Trophoblast cell (in vitro differentiated cells and primary cell): ENCODE measurements around the gene IRAG1.

Experiments used
- DNase-seq, 2 donors: peaks; one replicate each; pipeline ENCODE4 v3.0.0-alpha.2; 2016
- H2AFZ ChIP-seq: 2 replicates; pipeline ENCODE4 v1.6.1; 2013; ENCODE audit warnings: low read length, moderate library complexity, mild to moderate bottlenecking; ENCODE audit not compliant: insufficient read depth, poor library complexity
- H2AK5ac ChIP-seq: 2 replicates; pipeline ENCODE4 v1.6.1; 2013; ENCODE audit warnings: mild to moderate bottlenecking, low read length
- H2BK120ac ChIP-seq: 2 replicates; pipeline ENCODE4 v1.6.1; 2013; ENCODE audit warnings: low read length, mild to moderate bottlenecking, moderate library complexity; ENCODE audit not compliant: insufficient read depth, poor library complexity
- H2BK12ac ChIP-seq: 2 replicates; pipeline ENCODE4 v1.6.1; 2013; ENCODE audit warnings: mild to moderate bottlenecking, low read length, moderate library complexity
- H2BK5ac ChIP-seq: 2 replicates; pipeline ENCODE4 v1.6.1; 2013; ENCODE audit warnings: low read length, low read depth, moderate library complexity, mild to moderate bottlenecking; ENCODE audit not compliant: poor library complexity
- H3K14ac ChIP-seq: 2 replicates; pipeline ENCODE4 v1.6.1; 2013; ENCODE audit warnings: mild to moderate bottlenecking, low read length
- H3K18ac ChIP-seq: 2 replicates; pipeline ENCODE4 v1.6.1; 2013; ENCODE audit warnings: mild to moderate bottlenecking, low read length
- H3K23ac ChIP-seq: 2 replicates; pipeline ENCODE4 v1.6.1; 2013; ENCODE audit warnings: low read length
- H3K27ac ChIP-seq: 2 replicates; pipeline ENCODE4 v1.5.1; 2013; ENCODE audit warnings: low read depth, mild to moderate bottlenecking, inconsistent platforms, low read length, moderate library complexity
- H3K27me3 ChIP-seq: 2 replicates; pipeline ENCODE4 v1.6.1; 2013; ENCODE audit warnings: inconsistent platforms, mild to moderate bottlenecking, low read length, moderate library complexity; ENCODE audit not compliant: insufficient read depth
- H3K36me3 ChIP-seq, 2 experiments: 1 replicate in 1 of 2; 2 replicates in 1 of 2; pipeline ENCODE4 v1.6.1; 2013; ENCODE audit warnings: low read length in 2 of 2, mild to moderate bottlenecking in 2 of 2, moderate library complexity in 1 of 2; ENCODE audit not compliant: insufficient read depth in 2 of 2, control insufficient read depth in 1 of 2
- H3K4ac ChIP-seq: 2 replicates; pipeline ENCODE4 v1.6.1; 2013; ENCODE audit warnings: low read depth, mild to moderate bottlenecking, low read length, moderate library complexity
- H3K4me1 ChIP-seq, 2 experiments: 1 replicate in 1 of 2; 2 replicates in 1 of 2; pipeline ENCODE4 v1.6.1; 2013; ENCODE audit warnings: low read length in 2 of 2, mild to moderate bottlenecking in 2 of 2, moderate library complexity in 1 of 2; ENCODE audit not compliant: insufficient read depth in 2 of 2, control insufficient read depth in 1 of 2
- H3K4me2 ChIP-seq: 2 replicates; pipeline ENCODE4 v1.6.1; 2013; ENCODE audit warnings: inconsistent platforms, mild to moderate bottlenecking, low read length, moderate library complexity
- H3K4me3 ChIP-seq: 2 replicates; pipeline ENCODE4 v1.5.1; 2013; ENCODE audit warnings: mild to moderate bottlenecking, low read depth, low read length, inconsistent platforms
- H3K79me1 ChIP-seq: one replicate; pipeline ENCODE4 v1.6.1; 2013; ENCODE audit warnings: low read length
- H3K79me2 ChIP-seq: 2 replicates; pipeline ENCODE4 v1.6.1; 2013; ENCODE audit warnings: low read length, mild to moderate bottlenecking; ENCODE audit not compliant: control insufficient read depth, insufficient read depth, poor library complexity
- H3K9ac ChIP-seq: 2 replicates; pipeline ENCODE4 v1.6.1; 2013; ENCODE audit warnings: mild to moderate bottlenecking, low read length
- H3K9me3 ChIP-seq: 2 replicates; pipeline ENCODE4 v1.6.1; 2013; ENCODE audit warnings: low read depth, mild to moderate bottlenecking, control low read depth, inconsistent platforms, low read length; ENCODE audit not compliant: insufficient read depth
- H4K12ac ChIP-seq: 2 replicates; pipeline ENCODE4 v1.6.1; 2013; ENCODE audit warnings: low read depth, mild to moderate bottlenecking, low read length, moderate library complexity
- H4K8ac ChIP-seq: 2 replicates; pipeline ENCODE4 v1.6.1; 2013; ENCODE audit warnings: low read depth, mild to moderate bottlenecking, low read length, moderate library complexity
- H4K91ac ChIP-seq: one replicate; pipeline ENCODE4 v1.6.1; 2013; ENCODE audit warnings: low read depth, mild to moderate bottlenecking, low read length, moderate library complexity
- WGBS: extraction: QIAGEN DNeasy Blood & Tissue Kit; methylation state at CpG from one replicate; pipeline ENCODE4 v1.1.7; 2013; ENCODE audit warnings: missing lambda C conversion rate; ENCODE audit not compliant: insufficient read length, insufficient coverage; ENCODE audit errors: extremely low coverage; 5-methylcytosine and 5-hydroxymethylcytosine counted together

The IRAG1 gene

GRCh38 chr11:10653261-10653660 is 40.3 kb downstream of the IRAG1 start:
- Histone ChIP-seq H2BK120ac (peak overlapping the region; percentile 39), H3K23ac (no peak overlapping the region), H3K79me2 (no peaks in the 10 kb centered on the region), H3K18ac (no peak overlapping the region), H3K4ac (no peak overlapping the region), H3K27me3 (no peaks in the 10 kb centered on the region), H2BK12ac (peak overlapping the region; percentile 8), H2AK5ac (no peak overlapping the region), H2AFZ (no peak overlapping the region), H3K4me1 (peaks cover 7 to 24% of the 10 kb centered on the region in 2 experiments), H3K14ac (no peak overlapping the region), H3K9me3 (no peaks in the 10 kb centered on the region), H4K8ac (no peak overlapping the region), H3K4me2 (no peak overlapping the region), H3K79me1 (peaks cover 15% of the 10 kb centered on the region), H2BK5ac (no peak overlapping the region), H3K4me3 (no peak overlapping the region), H4K91ac (no peak overlapping the region), H3K36me3 (no peaks in the 10 kb centered on the region), H4K12ac (no peak overlapping the region), H3K27ac (no peak overlapping the region), H3K9ac (no peak overlapping the region)
- no CpG with 5 or more reads among the region's 2 CpGs for WGBS
- no peak for DNase-seq

DNA sequence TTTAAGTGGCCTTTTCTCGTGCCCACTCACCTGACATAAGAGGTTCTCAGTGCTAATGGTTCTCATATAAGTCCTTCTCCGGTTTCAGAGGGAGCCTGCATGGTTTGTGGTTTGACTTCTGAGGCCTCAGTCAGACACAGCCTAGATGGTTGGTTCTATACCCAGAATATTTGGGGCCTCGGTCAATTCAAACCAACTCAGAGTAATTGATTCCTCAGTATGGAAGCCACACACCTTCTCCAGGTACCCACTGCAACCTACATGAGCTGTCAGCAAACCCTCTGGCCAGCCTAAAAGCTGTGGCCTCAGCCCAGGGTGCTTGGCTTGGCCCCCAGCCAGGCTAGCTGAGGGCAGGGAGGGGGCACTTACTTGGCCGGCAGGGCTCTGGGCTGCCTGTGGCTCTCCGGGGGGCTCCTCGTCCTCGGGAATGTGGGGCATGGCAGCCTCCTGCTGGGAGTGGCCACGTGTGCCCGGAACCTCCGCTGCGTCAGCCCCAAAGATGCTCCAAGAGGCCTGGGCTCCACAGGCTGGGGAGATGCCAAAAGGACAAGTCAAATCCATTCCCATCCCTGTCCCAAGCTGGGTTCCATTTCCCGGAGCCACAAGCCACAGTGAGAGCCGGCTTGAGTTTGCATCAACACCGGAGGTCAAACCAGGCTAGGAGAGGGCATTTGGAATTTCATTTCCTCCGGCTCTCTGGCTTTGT is 41.7 kb downstream of the IRAG1 start:
- no peak overlapping the region for H4K8ac ChIP-seq
- no peak overlapping the region for H3K23ac ChIP-seq
- no CpG with 5 or more reads among the region's 15 CpGs for WGBS
- no peak overlapping the region for H2BK120ac ChIP-seq
- peaks cover 7% of the 10 kb centered on the region for H3K79me1 ChIP-seq
- no peak overlapping the region for H3K27ac ChIP-seq
- H2AK5ac ChIP-seq: peak overlapping the region; percentile 73
- no peak overlapping the region for H2AFZ ChIP-seq
- no peak overlapping the region for H3K4ac ChIP-seq
- H3K9ac ChIP-seq: no peak overlapping the region
- H3K27me3 ChIP-seq: no peaks in the 10 kb centered on the region
- no peak overlapping the region for H4K12ac ChIP-seq
- H3K4me2 ChIP-seq: no peak overlapping the region
- H3K18ac ChIP-seq: no peak overlapping the region
- H2BK5ac ChIP-seq: no peak overlapping the region
- no peaks in the 10 kb centered on the region for H3K79me2 ChIP-seq
- peak overlapping the region; percentile 29 for H4K91ac ChIP-seq
- no peak for DNase-seq
- H2BK12ac ChIP-seq: no peak overlapping the region
- H3K14ac ChIP-seq: no peak overlapping the region
- H3K4me3 ChIP-seq: no peak overlapping the region
- no peaks in the 10 kb centered on the region for H3K36me3 ChIP-seq
- peaks cover 11 to 22% of the 10 kb centered on the region in 2 experiments for H3K4me1 ChIP-seq
- no peaks in the 10 kb centered on the region for H3K9me3 ChIP-seq

- H3K18ac ChIP-seq: no peak overlapping the region
These were observed 42.9 kb downstream of the IRAG1 start for GRCh38 chr11:10650630-10651029.

GRCh38 chr11:10650166-10650565 is 43.4 kb downstream of the IRAG1 start:
- Histone ChIP-seq H3K23ac (no peak overlapping the region), H4K91ac (no peak overlapping the region), H2BK12ac (no peak overlapping the region), H3K9me3 (no peaks in the 10 kb centered on the region), H3K4me3 (no peak overlapping the region), H2AFZ (no peak overlapping the region), H3K79me2 (no peaks in the 10 kb centered on the region), H3K79me1 (peaks cover 6% of the 10 kb centered on the region), H4K12ac (no peak overlapping the region), H4K8ac (no peak overlapping the region), H3K4me1 (peaks cover 11 to 23% of the 10 kb centered on the region in 2 experiments), H3K9ac (no peak overlapping the region), H2BK120ac (no peak overlapping the region), H2AK5ac (no peak overlapping the region), H3K18ac (no peak overlapping the region), H3K27me3 (no peaks in the 10 kb centered on the region), H2BK5ac (no peak overlapping the region), H3K4ac (no peak overlapping the region), H3K4me2 (no peak overlapping the region), H3K14ac (no peak overlapping the region), H3K27ac (no peak overlapping the region), H3K36me3 (no peaks in the 10 kb centered on the region)
- WGBS: no CpG with 5 or more reads among the region's 1 CpG
- no peak for DNase-seq

More at GRCh38 chr11:10650630-10651029, 42.9 kb downstream of the IRAG1 start:
- no peak overlapping the region for H3K27ac ChIP-seq
- WGBS: no CpG with 5 or more reads among the region's 2 CpGs
- no peak overlapping the region for H3K4me2 ChIP-seq
- H3K4ac ChIP-seq: no peak overlapping the region
- H2BK5ac ChIP-seq: no peak overlapping the region
- no peak overlapping the region for H4K8ac ChIP-seq
- no peaks in the 10 kb centered on the region for H3K9me3 ChIP-seq
- H3K4me3 ChIP-seq: no peak overlapping the region
- no peak overlapping the region for H2AK5ac ChIP-seq
- no peak overlapping the region for H2AFZ ChIP-seq
- no peak overlapping the region for H3K9ac ChIP-seq
- peaks cover 6% of the 10 kb centered on the region for H3K79me1 ChIP-seq
- H2BK12ac ChIP-seq: no peak overlapping the region
- H4K12ac ChIP-seq: no peak overlapping the region
- H3K79me2 ChIP-seq: no peaks in the 10 kb centered on the region
- H3K4me1 ChIP-seq: peaks cover 11 to 23% of the 10 kb centered on the region in 2 experiments
- no peak overlapping the region for H3K23ac ChIP-seq
- no peak overlapping the region for H3K14ac ChIP-seq
- no peaks in the 10 kb centered on the region for H3K36me3 ChIP-seq
- no peak for DNase-seq
- H2BK120ac ChIP-seq: no peak overlapping the region
- H4K91ac ChIP-seq: no peak overlapping the region
- H3K27me3 ChIP-seq: no peaks in the 10 kb centered on the region
